ENCODE measurements around the gene CXCL10.

GRCh38 chr4:76002176-76002575, 21.1 kb downstream of the CXCL10 start:
- TF ChIP-seq, protein P1, sequence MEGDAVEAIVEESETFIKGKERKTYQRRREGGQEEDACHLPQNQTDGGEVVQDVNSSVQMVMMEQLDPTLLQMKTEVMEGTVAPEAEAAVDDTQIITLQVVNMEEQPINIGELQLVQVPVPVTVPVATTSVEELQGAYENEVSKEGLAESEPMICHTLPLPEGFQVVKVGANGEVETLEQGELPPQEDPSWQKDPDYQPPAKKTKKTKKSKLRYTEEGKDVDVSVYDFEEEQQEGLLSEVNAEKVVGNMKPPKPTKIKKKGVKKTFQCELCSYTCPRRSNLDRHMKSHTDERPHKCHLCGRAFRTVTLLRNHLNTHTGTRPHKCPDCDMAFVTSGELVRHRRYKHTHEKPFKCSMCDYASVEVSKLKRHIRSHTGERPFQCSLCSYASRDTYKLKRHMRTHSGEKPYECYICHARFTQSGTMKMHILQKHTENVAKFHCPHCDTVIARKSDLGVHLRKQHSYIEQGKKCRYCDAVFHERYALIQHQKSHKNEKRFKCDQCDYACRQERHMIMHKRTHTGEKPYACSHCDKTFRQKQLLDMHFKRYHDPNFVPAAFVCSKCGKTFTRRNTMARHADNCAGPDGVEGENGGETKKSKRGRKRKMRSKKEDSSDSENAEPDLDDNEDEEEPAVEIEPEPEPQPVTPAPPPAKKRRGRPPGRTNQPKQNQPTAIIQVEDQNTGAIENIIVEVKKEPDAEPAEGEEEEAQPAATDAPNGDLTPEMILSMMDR (IDR thresholded peaks at IDR 0.05 in 4 of 5, conservative IDR thresholded peaks at IDR 0.05 in 1 of 5): no peak
- TF ChIP-seq POLR2A (IDR thresholded peaks at IDR 0.05): no peak
